Measurements from ENCODE around the gene NKAPD1. TPM values are rescaled to one million over a fixed set of nuclear protein-coding genes. Genes with fewer than 3 reads are reported as not detected.

Gene NKAPD1
- total and polyA plus RNA-seq, 8 donors = 8.7 to 26.1 (median 19.2) TPM

- DNase-seq = no peak
- Histone ChIP-seq H3K36me3 (peaks cover 19 to 91% (median 88%) of the 10 kb centered on the region in 4 donors), H3K4me3 (no peak overlapping the region), H3K27ac (no peak overlapping the region), H3K9me3 (no peaks in the 10 kb centered on the region), H3K27me3 (no peaks in the 10 kb centered on the region), H3K4me1 (no peaks in the 10 kb centered on the region)
- WGBS, 5 donors = 78 to 90% (median 85%) methylated on average over 3 of the region's 3 CpGs
- intact Hi-C loops (cut with DNase I; ENCODE audit: low total_unique reads) = no loop called here
- TF ChIP-seq POLR2A (IDR thresholded peaks at IDR 0.05) (no peak), POLR2AphosphoS5 (IDR thresholded peaks at IDR 0.05) (no peak), EP300 (IDR thresholded peaks at IDR 0.05) (no peak), CTCF (IDR thresholded peaks at IDR 0.05) (no peak)
Measured at GRCh38 chr11:112050721-112051120, 23.4 kb upstream of the NKAPD1 start.

GRCh38 chr11:112051768-112052167 lies 22.3 kb upstream of the NKAPD1 start:
- no peaks in the 10 kb centered on the region for H3K27me3 ChIP-seq
- no peak overlapping the region for H3K4me3 ChIP-seq
- intact Hi-C loops (cut with DNase I; ENCODE audit: low total_unique reads) = no loop called here
- 85 to 92% (median 87%) methylated on average over 3 of the region's 3 CpGs for WGBS, 5 donors
- H3K4me1 ChIP-seq = no peaks in the 10 kb centered on the region
- H3K27ac ChIP-seq = no peak overlapping the region
- peaks cover 19 to 90% (median 86%) of the 10 kb centered on the region in 4 donors for H3K36me3 ChIP-seq
- H3K9me3 ChIP-seq = no peaks in the 10 kb centered on the region
- TF ChIP-seq POLR2AphosphoS5 (IDR thresholded peaks at IDR 0.05) = no peak
- no peak for TF ChIP-seq EP300 (IDR thresholded peaks at IDR 0.05)
- no peak for TF ChIP-seq CTCF (IDR thresholded peaks at IDR 0.05)
- TF ChIP-seq POLR2A (IDR thresholded peaks at IDR 0.05) = no peak
- DNase-seq = no peak

- H3K36me3 ChIP-seq = peaks cover 35 to 95% (median 90%) of the 10 kb centered on the region in 4 donors
- no peaks in the 10 kb centered on the region for H3K4me1 ChIP-seq
- TF ChIP-seq CTCF (IDR thresholded peaks at IDR 0.05) (no peak), POLR2A (IDR thresholded peaks at IDR 0.05) (no peak), EP300 (IDR thresholded peaks at IDR 0.05) (no peak), POLR2AphosphoS5 (IDR thresholded peaks at IDR 0.05) (no peak)
- no peak for DNase-seq
- no peaks in the 10 kb centered on the region for H3K27me3 ChIP-seq
- H3K27ac ChIP-seq = no peak overlapping the region
- no peaks in the 10 kb centered on the region for H3K9me3 ChIP-seq
- no peak overlapping the region for H3K4me3 ChIP-seq
- intact Hi-C loops (cut with DNase I; ENCODE audit: low total_unique reads) = no loop called here
- WGBS, 5 donors = 39 to 64% (median 49%) methylated on average over 4 of the region's 4 CpGs
Measured at GRCh38 chr11:112057170-112057569, 16.9 kb upstream of the NKAPD1 start.

GRCh38 chr11:112058103-112058502 lies 16.0 kb upstream of the NKAPD1 start:
- Histone ChIP-seq H3K27me3 (no peaks in the 10 kb centered on the region), H3K4me1 (no peaks in the 10 kb centered on the region), H3K4me3 (no peak overlapping the region), H3K9me3 (no peaks in the 10 kb centered on the region), H3K36me3 (peaks cover 38 to 95% (median 90%) of the 10 kb centered on the region in 4 donors), H3K27ac (no peak overlapping the region)
- whole genome bisulfite sequencing, 5 donors = 18 to 49% (median 37%) methylated on average over 1 of the region's 1 CpG
- no peak for DNase-seq
- TF ChIP-seq EP300 (IDR thresholded peaks at IDR 0.05) (no peak), POLR2AphosphoS5 (IDR thresholded peaks at IDR 0.05) (no peak), POLR2A (IDR thresholded peaks at IDR 0.05) (no peak), CTCF (IDR thresholded peaks at IDR 0.05) (no peak)
- intact Hi-C loops (cut with DNase I; ENCODE audit: low total_unique reads) = no loop called here

Measured in stomach (tissue), 9 donors.